GM12873 (cell line): Measurements from ENCODE around the gene TFPI2.

Experiments used
- TF ChIP-seq, protein P1 (sequence below): IDR thresholded peaks from 2 replicates; pipeline ENCODE4 v1.5.1; 2012; ENCODE audit warnings: low read depth, mild to moderate bottlenecking, moderate library complexity, low read length, control low read depth; ENCODE audit not compliant: insufficient read depth; ENCODE audit errors: missing control alignments

TFPI2 gene

DNA sequence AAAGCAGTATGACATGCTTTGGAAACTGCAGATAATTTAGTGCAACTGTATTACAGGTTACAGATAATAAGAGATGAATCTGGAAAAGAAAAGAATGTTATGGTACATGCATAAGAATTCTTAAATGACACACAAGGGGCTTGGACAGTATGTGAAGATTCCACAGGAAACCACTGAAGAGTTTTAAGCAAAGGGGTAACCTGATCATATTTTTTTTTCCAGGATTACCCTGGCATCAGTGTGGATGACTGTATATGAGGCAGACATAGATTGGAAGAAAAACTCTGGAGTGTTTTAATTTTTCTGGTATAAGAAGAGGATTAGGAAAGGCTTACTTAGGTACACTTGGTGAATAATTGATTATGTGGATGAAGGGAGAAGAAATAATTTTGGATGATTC is 8.1 kb downstream of the TFPI2 start:
- TF ChIP-seq, protein P1, sequence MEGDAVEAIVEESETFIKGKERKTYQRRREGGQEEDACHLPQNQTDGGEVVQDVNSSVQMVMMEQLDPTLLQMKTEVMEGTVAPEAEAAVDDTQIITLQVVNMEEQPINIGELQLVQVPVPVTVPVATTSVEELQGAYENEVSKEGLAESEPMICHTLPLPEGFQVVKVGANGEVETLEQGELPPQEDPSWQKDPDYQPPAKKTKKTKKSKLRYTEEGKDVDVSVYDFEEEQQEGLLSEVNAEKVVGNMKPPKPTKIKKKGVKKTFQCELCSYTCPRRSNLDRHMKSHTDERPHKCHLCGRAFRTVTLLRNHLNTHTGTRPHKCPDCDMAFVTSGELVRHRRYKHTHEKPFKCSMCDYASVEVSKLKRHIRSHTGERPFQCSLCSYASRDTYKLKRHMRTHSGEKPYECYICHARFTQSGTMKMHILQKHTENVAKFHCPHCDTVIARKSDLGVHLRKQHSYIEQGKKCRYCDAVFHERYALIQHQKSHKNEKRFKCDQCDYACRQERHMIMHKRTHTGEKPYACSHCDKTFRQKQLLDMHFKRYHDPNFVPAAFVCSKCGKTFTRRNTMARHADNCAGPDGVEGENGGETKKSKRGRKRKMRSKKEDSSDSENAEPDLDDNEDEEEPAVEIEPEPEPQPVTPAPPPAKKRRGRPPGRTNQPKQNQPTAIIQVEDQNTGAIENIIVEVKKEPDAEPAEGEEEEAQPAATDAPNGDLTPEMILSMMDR, result no peak

DNA sequence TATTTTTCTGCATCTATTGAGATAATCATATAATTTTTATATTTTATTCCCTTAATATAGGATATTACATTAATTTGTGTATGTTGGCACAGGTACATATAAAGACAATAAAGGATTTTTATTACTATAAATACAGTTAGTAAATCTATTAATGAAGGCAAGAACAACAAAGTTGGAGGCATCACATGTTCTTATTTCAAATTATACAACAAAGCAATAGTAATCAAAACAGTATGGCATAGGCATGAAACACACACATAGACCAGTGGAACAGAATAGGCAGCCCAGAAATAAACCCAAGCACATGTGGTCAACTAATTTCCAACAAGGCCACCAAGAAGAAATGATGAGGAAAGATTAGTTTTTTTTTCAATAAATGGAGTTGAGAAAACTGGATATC is 11.2 kb downstream of the TFPI2 start:
- TF ChIP-seq, protein P1, result no peak

DNA sequence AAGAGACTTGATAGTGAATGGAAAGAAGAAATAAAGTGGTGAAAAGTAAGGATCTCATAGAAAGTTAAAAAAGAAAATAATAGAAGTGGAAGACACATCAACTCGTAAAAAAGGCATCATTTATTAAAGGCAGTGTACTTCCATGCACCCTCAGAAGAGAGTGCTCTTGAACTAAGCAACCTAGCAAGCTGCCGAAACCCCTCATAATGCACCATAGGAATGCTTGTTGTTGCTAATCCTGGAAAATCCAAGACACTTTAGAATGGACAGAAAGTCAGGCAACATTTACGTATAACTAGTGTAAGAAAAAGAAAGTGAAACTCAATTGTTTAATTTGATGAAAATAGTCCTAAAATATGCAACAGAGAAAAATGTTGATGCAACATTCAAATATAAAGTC is 12.8 kb downstream of the TFPI2 start:
- TF ChIP-seq, protein P1, result no peak

DNA sequence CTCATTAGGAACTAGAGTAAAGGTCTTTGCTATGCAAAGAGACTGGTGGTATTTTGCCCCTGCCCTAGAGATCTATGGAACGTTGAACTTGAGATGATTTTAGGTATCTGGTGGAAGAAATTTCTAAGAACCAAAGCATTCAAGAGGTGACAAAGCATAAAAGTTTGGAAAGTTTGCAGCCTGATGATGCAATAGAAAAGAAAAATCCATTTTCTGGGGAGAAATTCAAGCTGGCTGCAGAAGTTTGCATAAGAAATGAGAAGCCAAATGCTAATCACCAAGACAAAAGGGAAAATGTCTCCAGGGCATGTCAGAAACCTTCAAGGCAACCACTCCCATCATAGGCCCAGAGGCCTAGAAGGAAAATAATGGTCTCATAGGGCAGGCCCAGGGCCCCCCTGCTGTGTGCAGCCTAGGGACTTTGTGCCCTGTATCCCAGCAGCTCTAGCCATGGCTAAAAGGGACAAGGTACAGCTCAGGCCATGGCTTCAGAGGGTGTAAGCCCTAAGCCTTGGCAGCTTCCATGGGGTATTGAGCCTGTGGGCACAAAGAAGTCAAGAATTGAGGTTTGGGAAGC is 16.5 kb downstream of the TFPI2 start:
- TF ChIP-seq, protein P1, result no peak

DNA sequence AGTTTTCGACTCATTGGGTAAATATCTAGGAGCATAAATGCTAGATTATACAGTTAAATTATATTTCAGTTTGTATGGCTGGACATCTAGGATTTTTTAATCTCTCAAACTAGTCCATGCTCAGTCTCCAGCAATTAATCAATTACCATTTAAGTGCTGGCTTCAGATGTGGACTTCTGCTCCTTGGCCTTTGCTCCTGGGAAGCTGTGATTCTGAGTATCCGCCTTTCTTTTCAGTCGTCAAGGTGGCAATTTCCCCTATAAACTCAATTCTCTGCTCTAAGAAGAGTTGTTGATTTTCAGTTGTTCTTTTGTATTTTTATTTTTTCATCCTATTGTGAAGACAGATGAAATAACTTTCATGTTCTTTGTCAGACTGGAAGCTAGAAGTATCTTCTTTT is 23.7 kb downstream of the TFPI2 start:
- TF ChIP-seq, protein P1, result no peak

DNA sequence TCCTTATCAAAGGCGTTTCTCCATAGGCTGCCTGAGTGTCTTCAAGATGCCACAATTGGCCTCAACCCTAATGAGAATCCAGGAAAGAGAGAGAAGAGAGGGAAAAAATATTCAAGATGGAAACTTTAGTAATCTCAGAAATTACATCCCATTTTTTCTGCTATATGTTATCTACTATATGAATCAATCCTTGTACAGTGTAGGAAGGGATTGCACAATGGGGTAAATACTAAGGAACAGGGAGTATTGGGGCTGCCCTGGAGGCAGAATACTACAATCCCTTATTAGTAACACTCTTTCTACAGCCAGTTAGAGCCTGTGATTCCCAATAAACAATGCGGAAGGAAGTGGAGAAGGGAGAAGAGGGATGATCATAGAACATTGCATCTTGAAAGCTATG is 27.9 kb downstream of the TFPI2 start:
- TF ChIP-seq, protein P1, result no peak

DNA sequence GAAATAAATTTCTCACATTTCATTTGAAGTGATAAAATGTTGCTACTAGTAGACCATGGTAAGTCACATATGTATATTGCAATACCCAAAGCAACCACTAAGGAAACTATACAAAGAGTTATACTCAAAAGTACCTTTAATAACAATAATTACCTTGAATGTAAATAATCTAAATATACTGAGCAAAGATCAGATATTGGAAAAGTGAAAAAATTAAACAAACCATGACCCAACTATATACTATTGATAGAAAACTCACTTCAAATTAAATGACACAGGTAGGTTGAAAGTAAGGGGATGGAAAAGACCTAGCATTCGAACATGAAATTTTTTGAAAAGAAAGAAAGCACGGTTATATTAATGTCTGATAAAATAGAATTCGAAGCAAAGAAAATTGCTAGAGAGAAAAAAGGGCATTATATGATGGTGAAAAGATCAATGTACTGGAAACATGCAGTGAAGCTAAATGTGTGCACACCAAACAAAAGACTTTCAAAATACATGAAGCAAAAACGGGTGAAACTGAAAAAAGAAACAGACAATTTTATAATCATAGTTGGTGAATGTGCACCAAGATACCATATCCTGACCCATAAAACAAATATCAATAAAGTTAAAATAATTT is 29.1 kb downstream of the TFPI2 start:
- TF ChIP-seq, protein P1, result peak; percentile 26
